ENCODE data around the gene TACC2.

The TACC2 gene

GRCh38 chr10:122139627-122140170 is 150.7 kb downstream of the TACC2 start:
- Histone ChIP-seq H3K9ac (no peak overlapping the region), H3K4me3 (no peak overlapping the region), H3K9me3 (no peaks in the 10 kb centered on the region), H3K4me2 (no peak overlapping the region), H3K27ac (no peak overlapping the region), H3K4me1 (peaks cover 43% of the 10 kb centered on the region), H4K20me1 (no peaks in the 10 kb centered on the region), H3K36me3 (no peaks in the 10 kb centered on the region), H3K27me3 (no peaks in the 10 kb centered on the region)
- no peak for TF ChIP-seq Cebpa-rat (IDR thresholded peaks at IDR 0.05)

GRCh38 chr10:122140461-122140902 is 151.5 kb downstream of the TACC2 start:
- H4K20me1 ChIP-seq = no peaks in the 10 kb centered on the region
- peaks cover 4% of the 10 kb centered on the region for H3K9me3 ChIP-seq
- H3K4me3 ChIP-seq = no peak overlapping the region
- H3K4me1 ChIP-seq = peaks cover 39% of the 10 kb centered on the region
- H3K9ac ChIP-seq = no peak overlapping the region
- TF ChIP-seq Cebpa-rat (IDR thresholded peaks at IDR 0.05) = no peak
- no peaks in the 10 kb centered on the region for H3K36me3 ChIP-seq
- H3K27me3 ChIP-seq = no peaks in the 10 kb centered on the region
- H3K27ac ChIP-seq = peak overlapping the region; percentile 54; the same call in 1 of the 2 replicates
- H3K4me2 ChIP-seq = peak overlapping the region; percentile 78

- Histone ChIP-seq H3K9me3 (peaks cover 9% of the 10 kb centered on the region), H3K9ac (no peak overlapping the region), H3K36me3 (no peaks in the 10 kb centered on the region), H3K27ac (peak overlapping the region; percentile 54; the same call in 1 of the 2 replicates), H4K20me1 (no peaks in the 10 kb centered on the region), H3K4me3 (no peak overlapping the region), H3K4me1 (peaks cover 36% of the 10 kb centered on the region), H3K4me2 (peak overlapping the region; percentile 78), H3K27me3 (no peaks in the 10 kb centered on the region)
- no peak for TF ChIP-seq Cebpa-rat (IDR thresholded peaks at IDR 0.05)
Measured at GRCh38 chr10:122140941-122141623, 152.1 kb downstream of the TACC2 start.

GRCh38 chr10:122141821-122142640 is 153.1 kb downstream of the TACC2 start:
- no peak for TF ChIP-seq Cebpa-rat (IDR thresholded peaks at IDR 0.05)
- peak overlapping the region; percentile 78 for H3K4me2 ChIP-seq
- peaks cover 35% of the 10 kb centered on the region for H3K4me1 ChIP-seq
- peak overlapping the region; percentile 43; the same call in 1 of the 2 replicates for H3K9ac ChIP-seq
- H3K9me3 ChIP-seq = peaks cover 9% of the 10 kb centered on the region
- no peaks in the 10 kb centered on the region for H3K27me3 ChIP-seq
- no peak overlapping the region for H3K4me3 ChIP-seq
- no peaks in the 10 kb centered on the region for H3K36me3 ChIP-seq
- peak overlapping the region; percentile 44 for H3K27ac ChIP-seq
- H4K20me1 ChIP-seq = no peaks in the 10 kb centered on the region

- no peak overlapping the region for H3K4me3 ChIP-seq
- peak overlapping the region; percentile 78 for H3K4me2 ChIP-seq
- no peaks in the 10 kb centered on the region for H3K27me3 ChIP-seq
- TF ChIP-seq Cebpa-rat (IDR thresholded peaks at IDR 0.05) = no peak
- H3K36me3 ChIP-seq = no peaks in the 10 kb centered on the region
- no peak overlapping the region for H3K9ac ChIP-seq
- peaks cover 42% of the 10 kb centered on the region for H3K4me1 ChIP-seq
- no peaks in the 10 kb centered on the region for H4K20me1 ChIP-seq
- peaks cover 9% of the 10 kb centered on the region for H3K9me3 ChIP-seq
- H3K27ac ChIP-seq = peak overlapping the region; percentile 44
Measured at GRCh38 chr10:122142641-122143237, 153.8 kb downstream of the TACC2 start.

GRCh38 chr10:122143238-122143841 is 154.4 kb downstream of the TACC2 start:
- Histone ChIP-seq H3K4me2 (peak overlapping the region; percentile 78), H3K27ac (no peak overlapping the region), H3K4me1 (peaks cover 48% of the 10 kb centered on the region), H3K36me3 (no peaks in the 10 kb centered on the region), H4K20me1 (no peaks in the 10 kb centered on the region), H3K4me3 (no peak overlapping the region), H3K9me3 (peaks cover 9% of the 10 kb centered on the region), H3K27me3 (no peaks in the 10 kb centered on the region), H3K9ac (no peak overlapping the region)
- peak; percentile 75 for TF ChIP-seq Cebpa-rat (IDR thresholded peaks at IDR 0.05)

- Histone ChIP-seq H3K4me3 (no peak overlapping the region), H4K20me1 (no peaks in the 10 kb centered on the region), H3K27ac (no peak overlapping the region), H3K36me3 (no peaks in the 10 kb centered on the region), H3K27me3 (no peaks in the 10 kb centered on the region), H3K4me2 (no peak overlapping the region), H3K4me1 (peaks cover 57% of the 10 kb centered on the region), H3K9me3 (peaks cover 9% of the 10 kb centered on the region), H3K9ac (no peak overlapping the region)
- TF ChIP-seq Cebpa-rat (IDR thresholded peaks at IDR 0.05) = no peak
Measured at GRCh38 chr10:122144199-122144598, 155.2 kb downstream of the TACC2 start.

GRCh38 chr10:122145113-122145512 is 156.2 kb downstream of the TACC2 start:
- Histone ChIP-seq H3K9me3 (peaks cover 9% of the 10 kb centered on the region), H4K20me1 (no peaks in the 10 kb centered on the region), H3K9ac (no peak overlapping the region), H3K27ac (no peak overlapping the region), H3K36me3 (no peaks in the 10 kb centered on the region), H3K4me2 (no peak overlapping the region), H3K27me3 (no peaks in the 10 kb centered on the region), H3K4me1 (peaks cover 66% of the 10 kb centered on the region), H3K4me3 (no peak overlapping the region)
- TF ChIP-seq Cebpa-rat (IDR thresholded peaks at IDR 0.05) = no peak

GRCh38 chr10:122147663-122148062 is 158.7 kb downstream of the TACC2 start:
- Histone ChIP-seq H4K20me1 (no peaks in the 10 kb centered on the region), H3K4me1 (peaks cover 43% of the 10 kb centered on the region), H3K9me3 (peaks cover 9% of the 10 kb centered on the region), H3K4me2 (peak overlapping the region; percentile 71), H3K27me3 (no peaks in the 10 kb centered on the region), H3K4me3 (no peak overlapping the region), H3K27ac (no peak overlapping the region), H3K36me3 (no peaks in the 10 kb centered on the region), H3K9ac (no peak overlapping the region)
- no peak for TF ChIP-seq Cebpa-rat (IDR thresholded peaks at IDR 0.05)

All from BLaER1 (cell line).